Measurements from ENCODE around the gene DEPDC7. TPM values are rescaled to one million over a fixed set of nuclear protein-coding genes. Genes with fewer than 3 reads are reported as not detected.

DEPDC7 gene
- total and polyA plus RNA-seq, 2 of the 4 experiments (the other 2 are of a cell fraction), result 7.4 to 9.7 TPM

DNA sequence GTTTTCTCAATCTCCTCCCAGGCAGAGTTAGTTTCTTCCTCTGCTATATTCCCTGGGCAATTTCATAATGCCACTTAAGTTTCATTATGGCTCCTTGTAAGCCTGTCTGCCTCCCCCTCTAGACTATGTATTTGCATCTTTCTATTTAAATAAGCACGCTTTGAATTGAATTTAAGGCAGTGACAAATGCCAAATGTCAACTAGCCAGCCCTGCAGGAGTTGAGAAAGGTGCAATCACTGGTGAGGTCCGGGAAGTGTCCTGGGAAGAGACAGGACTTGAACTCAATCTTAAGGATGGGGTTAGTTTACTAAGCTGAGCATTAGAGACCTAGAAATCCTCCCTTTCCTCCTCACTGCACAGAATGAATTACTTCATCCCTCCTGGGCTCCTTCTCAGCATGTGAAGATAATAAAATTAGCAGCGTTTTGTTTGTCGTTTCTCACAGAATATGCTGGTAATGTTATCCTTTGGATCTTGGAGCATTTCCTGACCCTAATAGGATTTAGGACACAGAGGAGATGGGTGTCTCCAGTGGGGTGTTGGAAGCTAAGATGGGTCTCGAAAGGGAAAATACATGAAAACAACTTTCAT, 25.3 kb downstream of the DEPDC7 start:
- intact Hi-C loops (cut with micrococcal nuclease), result no loop called here
- H2BK15ac ChIP-seq (ENCODE audit: low read depth, low read length), result no peak overlapping the region
- 0 out of 2 replicates have a peak overlapping the region, but pooled peaks have one; percentile 86 for H3K14ac ChIP-seq (replicated peaks; ENCODE audit: low read depth, low read length)
- dilution Hi-C loops (cut with HindIII; ENCODE audit: low sequenced_read_pairs, unreplicated experiment), result no loop called here
- ATAC-seq (ENCODE audit: low read depth), result no peak
- POLR2A ChIA-PET (ENCODE audit: unreplicated experiment), result no interaction called here
- BruUV-seq (replicated peaks), result TSS peak; percentile 31
- H3K4me1 ChIP-seq (ENCODE audit: control insufficient read depth, insufficient read depth, low read length), result peaks cover 7% of the 10 kb centered on the region; the same call in 1 of the 2 replicates
- no peak overlapping the region for H2BK120ac ChIP-seq (ENCODE audit: low read depth, low read length)
- H3K9me1 ChIP-seq (ENCODE audit: insufficient read depth, low read length), result no peaks in the 10 kb centered on the region
- CTCF ChIA-PET, result interaction anchor here (0.5 to 1.1 kb wide), 2 partner anchors 20 to 74 kb away, joined by 3 read pairs; no protein-coding TSS in a partner anchor
- H3K4me2 ChIP-seq (ENCODE audit: low read depth, low read length), result peak overlapping the region; percentile 87
- peaks cover 8% of the 10 kb centered on the region for H3K36me3 ChIP-seq (ENCODE audit: control insufficient read depth, insufficient read depth, low read length)
- H3K23ac ChIP-seq (ENCODE audit: low read depth, low read length), result peak overlapping the region; percentile 93; the same call in 1 of the 2 replicates
- H3K27ac ChIP-seq (ENCODE audit: insufficient read depth, low read length), result no peak overlapping the region
- H2AK5ac ChIP-seq (ENCODE audit: low read depth, low read length), result no peak overlapping the region
- no peak overlapping the region for H2BK20ac ChIP-seq (ENCODE audit: low read depth, low read length)
- H3K4ac ChIP-seq (ENCODE audit: low read depth, low read length), result peak overlapping the region; percentile 14; the same call in 1 of the 2 replicates
- H4K91ac ChIP-seq (ENCODE audit: insufficient read depth, low read depth, low read length), result no peak overlapping the region
- in situ Hi-C loops (cut with MboI; ENCODE audit: low sequenced_read_pairs), result no loop called here
- no peaks in the 10 kb centered on the region for H3K9me3 ChIP-seq (ENCODE audit: control insufficient read depth, insufficient read depth, low read length)
- WGBS, 2 experiments (ENCODE audit: extremely low coverage in 2 of 2, insufficient read length in 1 of 2), result no CpG with 5 or more reads among the region's 5 CpGs
- peak overlapping the region; percentile 55 for H2AK9ac ChIP-seq (replicated peaks; ENCODE audit: low read depth, low read length, poor library complexity)
- no peak overlapping the region for H3K18ac ChIP-seq (ENCODE audit: low read depth, low read length)
- H3K27me3 ChIP-seq (ENCODE audit: control insufficient read depth, insufficient read depth, low read length), result no peaks in the 10 kb centered on the region
- no peak overlapping the region for H2BK5ac ChIP-seq (ENCODE audit: low read depth, low read length, poor library complexity, severe bottlenecking)
- H3K79me1 ChIP-seq (ENCODE audit: low read depth in 1 of 2, low read length in 2 of 2), result peaks cover 29 to 40% of the 10 kb centered on the region in 2 experiments
- no peak for DNase-seq
- H2AFZ ChIP-seq (replicated peaks; ENCODE audit: low read length, poor library complexity), result no peak overlapping the region
- H3K56ac ChIP-seq (ENCODE audit: extremely low read depth, insufficient read depth, low read length), result no peak overlapping the region; the same call in 1 of the 2 replicates
- peak overlapping the region in 1 of 2 experiments; percentile 74; a peak in 1 of 4 replicates for H4K8ac ChIP-seq (ENCODE audit: low read depth in 2 of 2, low read length in 2 of 2)
- H3K4me3 ChIP-seq (ENCODE audit: insufficient read depth, low read depth, low read length), result peak overlapping the region; percentile 63; the same call in 1 of the 2 replicates
- H4K20me1 ChIP-seq (ENCODE audit: insufficient read depth, low read length), result no peaks in the 10 kb centered on the region; the same call in 1 of the 2 replicates
- H3K9ac ChIP-seq (ENCODE audit: low read depth, low read length), result no peak overlapping the region; the same call in 1 of the 2 replicates
- no peak overlapping the region for H4K5ac ChIP-seq (ENCODE audit: low read depth, low read length)
- TF ChIP-seq, protein P1, sequence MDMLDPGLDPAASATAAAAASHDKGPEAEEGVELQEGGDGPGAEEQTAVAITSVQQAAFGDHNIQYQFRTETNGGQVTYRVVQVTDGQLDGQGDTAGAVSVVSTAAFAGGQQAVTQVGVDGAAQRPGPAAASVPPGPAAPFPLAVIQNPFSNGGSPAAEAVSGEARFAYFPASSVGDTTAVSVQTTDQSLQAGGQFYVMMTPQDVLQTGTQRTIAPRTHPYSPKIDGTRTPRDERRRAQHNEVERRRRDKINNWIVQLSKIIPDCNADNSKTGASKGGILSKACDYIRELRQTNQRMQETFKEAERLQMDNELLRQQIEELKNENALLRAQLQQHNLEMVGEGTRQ (IDR thresholded peaks at IDR 0.05; ENCODE audit: low read depth, low read length), result no peak
- TF ChIP-seq CEBPB (IDR thresholded peaks at IDR 0.05; ENCODE audit: low read depth, low read length), result no peak
- TF ChIP-seq FOS (IDR thresholded peaks at IDR 0.05; ENCODE audit: low read depth, low read length), result no peak
- TF ChIP-seq MAZ (IDR thresholded peaks at IDR 0.05; ENCODE audit: borderline replicate concordance, low read depth, low read length), result no peak

Measured in IMR-90 (cell line).